Neural cell (in vitro differentiated cells): ENCODE data around the gene DIS3L2. TPM values are rescaled to one million over a fixed set of nuclear protein-coding genes. Genes with fewer than 3 reads are reported as not detected.

Source experiments
- H2AFZ ChIP-seq: fragments of 200-600, 300-800 bp; sonication (generic), shearing (Covaris generic); 2 replicates; pipeline ENCODE4 v1.6.0; 2014; ENCODE audit warnings: low read depth, mild to moderate bottlenecking, antibody characterized with exemption, low read length, moderate library complexity
- H3F3A ChIP-seq: fragments of 200-600 bp; shearing (Covaris generic); 2 replicates; pipeline ENCODE4 v1.6.1; 2016; ENCODE audit warnings: mild to moderate bottlenecking, moderate library complexity, mixed read lengths, antibody characterized with exemption, low read length; ENCODE audit not compliant: insufficient read depth, poor library complexity, severe bottlenecking
- H3K27ac ChIP-seq: fragments of 200-600, 300-800 bp; sonication (generic), shearing (Covaris generic); 2 replicates; pipeline ENCODE4 v1.5.1; 2014; ENCODE audit warnings: mild to moderate bottlenecking, low read length, moderate library complexity
- H3K27me3 ChIP-seq: fragments of 300-800, 200-600 bp; sonication (generic), shearing (Covaris generic); 2 replicates; pipeline ENCODE4 v1.6.0; 2014; ENCODE audit warnings: mild to moderate bottlenecking, low read depth, low read length, moderate library complexity; ENCODE audit not compliant: insufficient read depth
- H3K36me3 ChIP-seq: fragments of 300-800, 200-600 bp; sonication (generic), shearing (Covaris generic); 2 replicates; pipeline ENCODE4 v1.5.1; 2014; ENCODE audit warnings: mild to moderate bottlenecking, antibody characterized with exemption, low read length, moderate library complexity; ENCODE audit not compliant: insufficient read depth
- H3K4me2 ChIP-seq: fragments of 300-800, 200-600 bp; sonication (generic), shearing (Covaris generic); 2 replicates; pipeline ENCODE4 v1.6.0; 2014; ENCODE audit warnings: mild to moderate bottlenecking, low read length
- H3K4me3 ChIP-seq: fragments of 300-800, 200-600 bp; sonication (generic), shearing (Covaris generic); 2 replicates; pipeline ENCODE4 v1.5.1; 2014; ENCODE audit warnings: mild to moderate bottlenecking, low read length, moderate library complexity
- H3K79me2 ChIP-seq: fragments of 200-600 bp; shearing (Covaris generic); replicated peaks from 2 replicates; pipeline ENCODE4 v1.6.0; 2014; ENCODE audit warnings: mild to moderate bottlenecking, low read length, moderate library complexity; ENCODE audit not compliant: insufficient read depth
- H3K9ac ChIP-seq: fragments of 300-800, 200-600 bp; sonication (generic), shearing (Covaris generic); 2 replicates; pipeline ENCODE4 v1.6.1; 2016; ENCODE audit warnings: mild to moderate bottlenecking, low read length, mixed read lengths
- H3K9me2 ChIP-seq: fragments of 200-600 bp; shearing (Covaris generic); 2 replicates; pipeline ENCODE4 v1.6.1; 2016; ENCODE audit warnings: mild to moderate bottlenecking, low read length, mixed read lengths; ENCODE audit not compliant: insufficient read depth
- H3K9me3 ChIP-seq: fragments of 200-600, 300-800 bp; sonication (generic), shearing (Covaris generic); 2 replicates; pipeline ENCODE4 v1.6.1; 2016; ENCODE audit warnings: mild to moderate bottlenecking, mixed run types, low read length, moderate library complexity, mixed read lengths
- H4K20me1 ChIP-seq: fragments of 200-600 bp; shearing (Covaris generic); 2 replicates; pipeline ENCODE4 v1.6.1; 2016; ENCODE audit warnings: mild to moderate bottlenecking, mixed run types; ENCODE audit not compliant: insufficient read depth
- EP300 ChIP-seq: fragments of 450-650 bp; conservative IDR thresholded peaks from 2 replicates; pipeline ENCODE4 v1.6.1; 2014; ENCODE audit warnings: antibody characterized with exemption, mild to moderate bottlenecking, moderate library complexity; ENCODE audit not compliant: poor library complexity, severe bottlenecking
- EZH2 ChIP-seq: fragments of 200-600, 300-800 bp; shearing (Covaris generic), sonication (generic); IDR thresholded peaks from 2 replicates; pipeline ENCODE4 v1.6.1; 2014; ENCODE audit warnings: antibody characterized with exemption, low read length, borderline replicate concordance, mild to moderate bottlenecking; ENCODE audit not compliant: insufficient read depth, poor library complexity, severe bottlenecking
- MXI1 ChIP-seq: fragments of 450-650 bp; conservative IDR thresholded peaks from 2 replicates; pipeline ENCODE4 v1.6.1; 2014; ENCODE audit warnings: antibody characterized with exemption, mild to moderate bottlenecking; ENCODE audit not compliant: poor library complexity, severe bottlenecking
- POLR2AphosphoS5 ChIP-seq: IDR thresholded peaks from 2 replicates; pipeline ENCODE4 v1.6.1; 2012
- RAD21 ChIP-seq: fragments of 450-650 bp; conservative IDR thresholded peaks from 2 replicates; pipeline ENCODE4 v1.6.1; 2014; ENCODE audit warnings: antibody characterized with exemption, mild to moderate bottlenecking, moderate library complexity
- REST ChIP-seq: IDR thresholded peaks from 2 replicates; pipeline ENCODE4 v1.6.1; 2012; ENCODE audit warnings: borderline replicate concordance
- SMC3 ChIP-seq: fragments of 450-650 bp; conservative IDR thresholded peaks from 2 replicates; pipeline ENCODE4 v1.6.1; 2014; ENCODE audit warnings: antibody characterized with exemption, mild to moderate bottlenecking, moderate library complexity; ENCODE audit not compliant: poor library complexity
- TAF1 ChIP-seq: IDR thresholded peaks from 2 replicates; pipeline ENCODE4 v1.6.1; 2012; ENCODE audit warnings: low read depth
- polyA plus RNA-seq: library from polyadenylated mRNA; depleted of rRNA; stranded (reverse); fragments of >200 nt; gene quantifications from 2 replicates; pipeline ENCODE4 v1.2.3, GENCODE V29; 2014
- TF ChIP-seq, protein P1 (sequence below): fragments of 450-650 bp; IDR thresholded peaks from 2 replicates; pipeline ENCODE4 v1.5.1; 2014; ENCODE audit warnings: antibody characterized with exemption, mild to moderate bottlenecking, moderate library complexity; ENCODE audit not compliant: poor library complexity, severe bottlenecking

DIS3L2 gene
- polyA plus RNA-seq, 1 donor from 2014 or later, result 20.0 TPM

DNA sequence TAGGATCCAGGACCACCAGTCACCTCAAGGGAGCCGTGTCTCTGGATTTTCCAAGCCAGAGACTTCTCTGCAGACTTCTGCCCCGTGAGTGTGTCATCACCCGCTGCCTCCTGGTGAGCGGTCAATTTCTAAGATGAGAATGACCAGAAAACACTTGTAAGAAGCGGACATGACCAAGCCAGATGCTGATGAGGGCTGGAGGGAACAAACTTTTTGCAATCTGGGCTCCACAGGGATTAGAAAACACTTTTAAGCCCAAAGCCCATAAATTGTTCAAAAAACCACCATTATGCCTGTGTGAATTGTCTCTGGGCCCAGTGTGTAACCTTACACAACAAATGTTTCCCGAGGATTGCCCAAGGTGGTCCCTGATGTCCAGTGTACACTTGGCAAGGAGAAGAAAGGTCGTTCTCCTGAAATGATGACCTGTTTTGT, 30.0 kb upstream of the DIS3L2 start:
- no peak overlapping the region for H3K9ac ChIP-seq
- no peaks in the 10 kb centered on the region for H3K9me2 ChIP-seq
- no peak overlapping the region for H3K4me3 ChIP-seq
- no peak for TF ChIP-seq EZH2
- TF ChIP-seq EP300, result no peak
- no peak for TF ChIP-seq TAF1
- TF ChIP-seq REST, result no peak
- TF ChIP-seq SMC3, result no peak
- TF ChIP-seq POLR2AphosphoS5, result no peak
- TF ChIP-seq RAD21, result no peak
- no peak for TF ChIP-seq MXI1
- TF ChIP-seq, protein P1, sequence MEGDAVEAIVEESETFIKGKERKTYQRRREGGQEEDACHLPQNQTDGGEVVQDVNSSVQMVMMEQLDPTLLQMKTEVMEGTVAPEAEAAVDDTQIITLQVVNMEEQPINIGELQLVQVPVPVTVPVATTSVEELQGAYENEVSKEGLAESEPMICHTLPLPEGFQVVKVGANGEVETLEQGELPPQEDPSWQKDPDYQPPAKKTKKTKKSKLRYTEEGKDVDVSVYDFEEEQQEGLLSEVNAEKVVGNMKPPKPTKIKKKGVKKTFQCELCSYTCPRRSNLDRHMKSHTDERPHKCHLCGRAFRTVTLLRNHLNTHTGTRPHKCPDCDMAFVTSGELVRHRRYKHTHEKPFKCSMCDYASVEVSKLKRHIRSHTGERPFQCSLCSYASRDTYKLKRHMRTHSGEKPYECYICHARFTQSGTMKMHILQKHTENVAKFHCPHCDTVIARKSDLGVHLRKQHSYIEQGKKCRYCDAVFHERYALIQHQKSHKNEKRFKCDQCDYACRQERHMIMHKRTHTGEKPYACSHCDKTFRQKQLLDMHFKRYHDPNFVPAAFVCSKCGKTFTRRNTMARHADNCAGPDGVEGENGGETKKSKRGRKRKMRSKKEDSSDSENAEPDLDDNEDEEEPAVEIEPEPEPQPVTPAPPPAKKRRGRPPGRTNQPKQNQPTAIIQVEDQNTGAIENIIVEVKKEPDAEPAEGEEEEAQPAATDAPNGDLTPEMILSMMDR, result no peak
- H3K27me3 ChIP-seq, result peaks cover 23% of the 10 kb centered on the region
- H3F3A ChIP-seq, result no peaks in the 10 kb centered on the region
- no peaks in the 10 kb centered on the region for H3K36me3 ChIP-seq
- H3K4me2 ChIP-seq, result no peak overlapping the region
- H3K27ac ChIP-seq, result no peak overlapping the region
- no peaks in the 10 kb centered on the region for H4K20me1 ChIP-seq
- no peak overlapping the region for H2AFZ ChIP-seq
- no peaks in the 10 kb centered on the region for H3K79me2 ChIP-seq
- no peaks in the 10 kb centered on the region for H3K9me3 ChIP-seq

- TF ChIP-seq POLR2AphosphoS5 (no peak), TAF1 (no peak), REST (no peak), MXI1 (no peak), EZH2 (no peak), RAD21 (no peak), EP300 (no peak), SMC3 (no peak)
- TF ChIP-seq, protein P1, result no peak
Observed at GRCh38 chr2:231932711-231932970, 28.9 kb upstream of the DIS3L2 start.

More at GRCh38 chr2:231932711-231932970, 28.9 kb upstream of the DIS3L2 start:
- H3K36me3 ChIP-seq, result no peaks in the 10 kb centered on the region
- H3K27ac ChIP-seq, result no peak overlapping the region
- H3K79me2 ChIP-seq, result no peaks in the 10 kb centered on the region
- no peaks in the 10 kb centered on the region for H4K20me1 ChIP-seq
- no peaks in the 10 kb centered on the region for H3F3A ChIP-seq
- H2AFZ ChIP-seq, result no peak overlapping the region
- no peaks in the 10 kb centered on the region for H3K9me3 ChIP-seq
- no peaks in the 10 kb centered on the region for H3K9me2 ChIP-seq
- peaks cover 13% of the 10 kb centered on the region for H3K27me3 ChIP-seq
- H3K4me3 ChIP-seq, result no peak overlapping the region
- no peak overlapping the region for H3K4me2 ChIP-seq
- H3K9ac ChIP-seq, result no peak overlapping the region
